ENCODE measurements around the gene CLDN6.

CLDN6 gene

GRCh38 chr16:3038896-3039295, 20.9 kb upstream of the CLDN6 start:
- no peak for TF ChIP-seq CTCF (IDR thresholded peaks at IDR 0.05)
- no peak for TF ChIP-seq ZFX (IDR thresholded peaks at IDR 0.05; ENCODE audit: borderline replicate concordance)
- no peak overlapping the region for H3K27ac ChIP-seq

GRCh38 chr16:3038256-3038655, 20.3 kb upstream of the CLDN6 start:
- no peak for TF ChIP-seq ZFX (IDR thresholded peaks at IDR 0.05; ENCODE audit: borderline replicate concordance)
- TF ChIP-seq CTCF (IDR thresholded peaks at IDR 0.05), result no peak
- no peak overlapping the region for H3K27ac ChIP-seq

GRCh38 chr16:3036726-3037315, 18.8 kb upstream of the CLDN6 start, which contains the start of gene BICDL2:
Gene BICDL2, minus strand, starts transcription at chr16:3036944. Its CDS starts 1,448 bp downstream, at chr16:3035496.
- TF ChIP-seq CTCF (IDR thresholded peaks at IDR 0.05), result no peak
- TF ChIP-seq ZFX (IDR thresholded peaks at IDR 0.05; ENCODE audit: borderline replicate concordance), result no peak
- H3K27ac ChIP-seq, result peak within 1 kb of the TSS; percentile 52

- H3K27ac ChIP-seq, result peak overlapping the region; percentile 52
- no peak for TF ChIP-seq CTCF (IDR thresholded peaks at IDR 0.05)
- TF ChIP-seq ZFX (IDR thresholded peaks at IDR 0.05; ENCODE audit: borderline replicate concordance), result no peak
Measured at GRCh38 chr16:3035972-3036725, 18.2 kb upstream of the CLDN6 start.

- H3K27ac ChIP-seq, result no peak overlapping the region
Measured at GRCh38 chr16:3035289-3035971, 17.4 kb upstream of the CLDN6 start.

GRCh38 chr16:3032624-3033023, 14.6 kb upstream of the CLDN6 start:
- H3K27ac ChIP-seq, result no peak overlapping the region
- TF ChIP-seq CTCF (IDR thresholded peaks at IDR 0.05), result no peak
- no peak for TF ChIP-seq ZFX (IDR thresholded peaks at IDR 0.05; ENCODE audit: borderline replicate concordance)

More at GRCh38 chr16:3035289-3035971, 17.4 kb upstream of the CLDN6 start:
- TF ChIP-seq ZFX (IDR thresholded peaks at IDR 0.05; ENCODE audit: borderline replicate concordance) (no peak), CTCF (IDR thresholded peaks at IDR 0.05) (no peak)

Measured in 22Rv1 (cell line).